Right lobe of liver (tissue), 6 donors: Measurements from ENCODE around the gene DDX41. TPM values are rescaled to one million over a fixed set of nuclear protein-coding genes. Genes with fewer than 3 reads are reported as not detected.

Experiments
- ATAC-seq, 4 donors: fragments of 200-7000 bp; cut with Tn5 transposase; one replicate each; pipeline ENCODE4 v1.9.1; 2020; ENCODE audit warnings: mild to moderate bottlenecking in 4 of 4, moderate library complexity in 4 of 4
- DNase-seq, 3 donors: peaks; one replicate each; pipeline ENCODE4 v3.0.0-alpha.2; 2020
- H3K27ac ChIP-seq, 3 donors: fragments of 200-600 bp; one replicate each; pipeline ENCODE4 v1.8.0; 2022
- H3K27me3 ChIP-seq, 2 donors: fragments of 200-600 bp; one replicate each; pipeline ENCODE4 v1.8.0; 2022
- H3K36me3 ChIP-seq, 4 donors: fragments of 200-600 bp; sonication (generic) in 1 of 4; one replicate each; pipeline versions ENCODE4 v1.5.1 to v1.8.0; 2017 to 2022; ENCODE audit warnings: control low read depth in 1 of 4
- H3K4me1 ChIP-seq, 4 donors: fragments of 200-600 bp; sonication (generic) in 1 of 4; one replicate each; pipeline versions ENCODE4 v1.5.1 to v1.8.0; 2017 to 2022; ENCODE audit warnings: control low read depth in 1 of 4
- H3K4me3 ChIP-seq, 3 donors: fragments of 200-600 bp; one replicate each; pipeline ENCODE4 v1.8.0; 2022
- H3K9me3 ChIP-seq, 4 donors: fragments of 200-600 bp; sonication (generic) in 1 of 4; one replicate each; pipeline versions ENCODE4 v1.5.1 to v1.8.0; 2017 to 2022; ENCODE audit warnings: control low read depth in 1 of 4
- CTCF ChIP-seq, 4 donors: fragments of 200-600 bp in 3 of 4; fragments of 450-650 bp in 1 of 4; IDR thresholded peaks; one replicate each; pipeline versions ENCODE4 v1.5.1 to v1.8.0; 2016 to 2022; ENCODE audit warnings: antibody characterized with exemption in 4 of 4, mild to moderate bottlenecking in 2 of 4
- POLR2A ChIP-seq: fragments of 450-650 bp; IDR thresholded peaks from one replicate; pipeline ENCODE4 v1.6.1; 2017; ENCODE audit warnings: antibody characterized with exemption, mild to moderate bottlenecking
- WGBS: methylation state at CpG from one replicate; pipeline ENCODE4 v1.1.6; 2018; ENCODE audit warnings: low coverage, low lambda C conversion rate; ENCODE audit not compliant: insufficient coverage; ENCODE audit errors: missing lambda C conversion rate; 5-methylcytosine and 5-hydroxymethylcytosine counted together
- intact Hi-C, 2 donors: fragments of 100-400 bp; cut with DNase I; formaldehyde crosslinking; loops; one replicate each; pipeline versions ENCODE4 v1.11.2 to v1.14.1; 2022
- total RNA-seq, 6 experiments: library from RNA; depleted of rRNA in 2 of 6; stranded (reverse); fragments of >200 nt in 2 of 6; fragmentation: NEBNext Ultra II Directional in 3 of 6; extraction: Animal tissue kit (Norgen Biotek cat#: 25700) in 3 of 6; gene quantifications; one replicate each; pipeline versions ENCODE4 v1.1.0 to v1.2.4, GENCODE V29; 2016 to 2023
- donor health status: DM: no; HTN: yes; CAD: no.
- donor health status: DM: no; HTN: no; CAD: no.
- donor health status: DM: no; HTN: no; CAD: no.
- donor health status: DM: no; HTN: yes; CAD: no.
- donor health status: DM: no; HTN: yes; CAD: no.

Gene DDX41
- total RNA-seq, 6 experiments from 2014 or later, result 35.1 to 64.8 (median 47.9) TPM

- H3K27ac ChIP-seq, result peak within 1 kb of the TSS; percentile 56 to 84 (median 66)
Observed at GRCh38 chr5:177497292-177498012, 19.3 kb downstream of the DDX41 start, which contains the start of gene PDLIM7. Gene PDLIM7 (minus strand): TSS chr5:177497604. CDS start chr5:177496512, 1,092 bp downstream.

GRCh38 chr5:177496727-177497291 lies 20.0 kb downstream of the DDX41 start:
- Histone ChIP-seq H3K4me3 (peak overlapping the region; percentile 58 to 86 (median 64)), H3K4me1 (no peaks in the 10 kb centered on the region), H3K27ac (peak overlapping the region; percentile 56 to 84 (median 66)), H3K27me3 (no peaks in the 10 kb centered on the region), H3K36me3 (no peaks in the 10 kb centered on the region), H3K9me3 (no peaks in the 10 kb centered on the region)
- DNase-seq, result peak in 2 of 3 donors; percentile 66 to 71
- TF ChIP-seq CTCF (IDR thresholded peaks at IDR 0.05) (no peak), POLR2A (no peak)
- WGBS, result 1% methylated on average over 11 of the region's 29 CpGs
- intact Hi-C loops, result no loop called here
- peak in 3 of 4 donors; percentile 0 to 5 (median 2) for ATAC-seq

More at GRCh38 chr5:177497292-177498012, 19.3 kb downstream of the DDX41 start, which contains the start of gene PDLIM7:
- WGBS, result 0% methylated on average over 28 of the region's 73 CpGs
- TF ChIP-seq POLR2A, result peak; percentile 97
- peak in 1 of 4 donors; percentile 17 for TF ChIP-seq CTCF (IDR thresholded peaks at IDR 0.05)
- no peaks in the 10 kb centered on the region for H3K4me1 ChIP-seq
- no peaks in the 10 kb centered on the region for H3K9me3 ChIP-seq
- ATAC-seq (peak; percentile 89 to 94 (median 92)), DNase-seq (peak; percentile 96 to 97 (median 96))
- no peaks in the 10 kb centered on the region for H3K27me3 ChIP-seq
- intact Hi-C loops, result no loop called here
- no peaks in the 10 kb centered on the region for H3K36me3 ChIP-seq
- peak within 1 kb of the TSS; percentile 58 to 86 (median 64) for H3K4me3 ChIP-seq

DNA sequence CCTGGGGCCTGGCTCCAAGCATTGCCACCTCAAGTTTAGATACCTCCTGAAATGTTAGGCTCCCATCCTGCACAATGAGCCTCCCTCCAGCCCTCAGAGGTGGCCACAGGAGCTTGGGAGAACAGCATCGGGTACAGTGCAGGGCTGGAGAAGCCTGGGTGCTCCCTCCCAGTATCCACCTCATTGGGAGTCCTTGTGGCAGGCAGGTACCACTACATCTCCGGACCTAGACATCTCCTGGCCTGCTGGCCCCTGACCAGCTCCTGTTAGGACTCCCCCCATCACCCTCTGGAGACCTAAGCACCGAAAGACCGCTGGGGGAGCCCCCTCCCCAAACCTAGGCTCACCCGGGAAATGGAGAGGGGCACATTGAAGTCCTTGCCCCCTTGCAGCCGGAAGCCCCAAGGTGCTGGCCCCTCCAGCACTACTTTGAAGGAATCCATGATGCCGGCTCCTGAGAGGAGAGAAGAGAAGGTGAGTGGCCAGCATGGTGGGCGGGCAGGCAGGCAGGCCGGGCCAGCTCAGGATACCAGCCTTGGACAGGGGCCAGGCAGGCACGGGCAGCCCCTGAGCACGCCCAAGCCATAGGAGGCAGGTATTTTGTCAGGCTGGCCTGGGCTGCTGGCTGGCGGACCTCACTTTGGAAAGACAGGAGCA lies 20.6 kb downstream of the DDX41 start:
- intact Hi-C loops, result no loop called here
- DNase-seq (no peak), ATAC-seq (no peak)
- Histone ChIP-seq H3K4me3 (peak overlapping the region; percentile 31 to 64 (median 35)), H3K27me3 (no peaks in the 10 kb centered on the region), H3K4me1 (no peaks in the 10 kb centered on the region), H3K36me3 (no peaks in the 10 kb centered on the region), H3K9me3 (no peaks in the 10 kb centered on the region), H3K27ac (peak overlapping the region; percentile 44 to 70 (median 56))
- 20% methylated on average over 1 of the region's 12 CpGs for WGBS
- TF ChIP-seq CTCF (IDR thresholded peaks at IDR 0.05), result peak in 1 of 4 donors; percentile 13
- TF ChIP-seq POLR2A, result no peak

DNA sequence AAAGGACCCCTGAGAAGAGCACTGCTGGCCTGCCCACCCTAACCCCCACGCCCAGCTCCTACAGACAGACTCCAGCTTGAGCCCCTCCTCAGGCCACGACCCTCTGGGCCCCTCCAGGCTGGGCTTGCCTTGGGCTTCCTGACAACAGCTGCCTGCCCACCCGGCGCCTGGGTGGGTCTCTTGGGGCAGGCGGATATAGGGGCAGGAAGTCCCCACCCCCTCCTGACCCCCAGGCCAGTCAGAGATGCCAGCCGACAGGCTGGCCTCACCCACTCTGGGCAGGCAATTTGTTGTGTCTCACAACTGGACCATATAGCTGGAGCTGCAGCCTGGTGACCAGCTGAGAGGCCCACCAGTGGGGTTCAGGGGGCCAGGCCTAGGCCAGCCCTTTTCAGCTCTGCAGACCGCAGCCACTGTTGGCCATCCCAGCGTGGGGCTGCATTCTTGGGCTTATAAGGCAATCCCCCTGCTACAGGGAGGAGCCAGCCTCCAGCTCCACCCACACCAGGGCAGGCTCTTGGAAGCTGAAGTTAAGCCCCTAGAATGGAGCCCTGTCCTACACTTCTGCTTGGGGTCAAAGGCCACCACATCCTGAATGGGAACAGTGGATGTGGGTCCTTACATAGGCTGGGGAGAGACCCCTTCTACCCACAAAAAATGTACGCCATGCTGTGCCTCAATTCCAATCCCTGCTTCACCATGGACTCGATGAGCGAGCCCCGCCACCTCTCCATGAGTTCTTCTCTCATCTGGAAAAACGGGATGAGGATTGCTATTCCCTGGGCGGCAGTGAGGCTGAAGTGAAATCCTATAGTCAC lies 21.3 kb downstream of the DDX41 start:
- TF ChIP-seq POLR2A (no peak), CTCF (IDR thresholded peaks at IDR 0.05) (no peak)
- ATAC-seq (no peak), DNase-seq (peak in 1 of 3 donors; percentile 62)
- no peaks in the 10 kb centered on the region for H3K4me1 ChIP-seq
- no peaks in the 10 kb centered on the region for H3K36me3 ChIP-seq
- H3K4me3 ChIP-seq, result no peak overlapping the region
- 72% methylated on average over 2 of the region's 14 CpGs for WGBS
- intact Hi-C loops, result no loop called here
- no peaks in the 10 kb centered on the region for H3K27me3 ChIP-seq
- peak overlapping the region in 2 of 3 donors; percentile 51 to 55 for H3K27ac ChIP-seq
- no peaks in the 10 kb centered on the region for H3K9me3 ChIP-seq
